A549 (cell line): ENCODE data around the gene PIK3IP1. TPM values are rescaled to one million over a fixed set of nuclear protein-coding genes. Genes with fewer than 3 reads are reported as not detected.

Experiments
- ATAC-seq, 2 experiments: fragments of 200-7000 bp in 1 of 2; fragments of >200 bp in 1 of 2; cut with Nextera tagmentation in 1 of 2; cut with Tn5 transposase in 1 of 2; 3 replicates each; pipeline versions ENCODE4 v1.8.0 to v1.9.1; 2018 to 2020; ENCODE audit warnings: mild to moderate bottlenecking in 1 of 2, moderate library complexity in 1 of 2
- CTCF ChIA-PET: fragments of 300-600 bp; sonication (Branson Sonifier 250); formaldehyde crosslinking; extraction: SDS; loops from one replicate; lab custom pipeline; 2021; ENCODE audit warnings: antibody characterized with exemption, inconsistent platforms; lab: Yijun Ruan, JAX
- POLR2A ChIA-PET: fragments of 350-600 bp; formaldehyde crosslinking; extraction: SDS; loops from one replicate; lab custom pipeline; 2021; ENCODE audit warnings: antibody characterized with exemption, inconsistent platforms; lab: Yijun Ruan, JAX
- DNase-seq, 2 experiments: peaks; one replicate each; pipeline versions ENCODE4 v3.0.0 to v3.0.0-alpha.2; 2011 to 2016; ENCODE audit warnings: low read depth in 1 of 2, low spot score in 1 of 2
- FAIRE-seq: peaks from 2 replicates; lab custom pipeline; 2011; peaks lifted over from hg19 to GRCh38; lab: Jason Lieb, UNC
- H3K27ac ChIP-seq, 2 experiments: fragments of >200 bp; sonication (Bioruptor Twin); formaldehyde crosslinking; 3 replicates each; pipeline ENCODE4 v1.5.1; 2016 to 2017
- H3K4me1 ChIP-seq: fragments of >200 bp; sonication (Bioruptor Twin); formaldehyde crosslinking; 3 replicates; pipeline ENCODE4 v1.6.1; 2016
- H3K4me2 ChIP-seq: fragments of >200 bp; sonication (Bioruptor Twin); formaldehyde crosslinking; 3 replicates; pipeline ENCODE4 v1.6.1; 2016
- H3K4me3 ChIP-seq: fragments of >200 bp; sonication (Bioruptor Twin); formaldehyde crosslinking; 3 replicates; pipeline ENCODE4 v1.5.1; 2016
- H3K9me3 ChIP-seq: fragments of >200 bp; sonication (Bioruptor Twin); formaldehyde crosslinking; 3 replicates; pipeline ENCODE4 v1.6.1; 2016
- EHMT2 ChIP-seq: fragments of 200-600 bp; sonication (generic); IDR thresholded peaks from 2 replicates; pipeline ENCODE4 v1.6.1; 2016; ENCODE audit warnings: antibody characterized with exemption, low read depth, mild to moderate bottlenecking, moderate library complexity
- ESRRA ChIP-seq: fragments of 150-350 bp; IDR thresholded peaks from 2 replicates; pipeline ENCODE4 v1.6.1; 2014; ENCODE audit warnings: mild to moderate bottlenecking, low read length, borderline replicate concordance
- FOXS1 ChIP-seq: fragments of 250-450 bp; sonication (Bioruptor Pico); IDR thresholded peaks from 2 replicates; pipeline ENCODE4 v1.5.0; 2020; ENCODE audit warnings: mild to moderate bottlenecking, moderate library complexity
- GATA3 ChIP-seq: IDR thresholded peaks from 2 replicates; pipeline ENCODE4 v1.6.1; 2012; ENCODE audit warnings: borderline replicate concordance
- HEYL ChIP-seq: fragments of 250-450 bp; sonication (Bioruptor Pico); IDR thresholded peaks from 2 replicates; pipeline ENCODE4 v1.8.0; 2021; ENCODE audit warnings: mild to moderate bottlenecking, moderate library complexity
- HOXB13 ChIP-seq: fragments of 250-450 bp; sonication (Bioruptor Pico); IDR thresholded peaks from 2 replicates; pipeline ENCODE4 v1.5.0; 2020; ENCODE audit warnings: low read depth, mild to moderate bottlenecking, moderate library complexity
- JUNB ChIP-seq: fragments of >200 bp; sonication (Bioruptor Twin); formaldehyde crosslinking; IDR thresholded peaks from 2 replicates; pipeline ENCODE4 v1.6.1; 2016
- KDM1A ChIP-seq: fragments of 200-600 bp; sonication (generic); IDR thresholded peaks from 2 replicates; pipeline ENCODE4 v1.6.1; 2016; ENCODE audit warnings: low read depth, mild to moderate bottlenecking
- NPAS2 ChIP-seq: fragments of 250-450 bp; sonication (Bioruptor Pico); IDR thresholded peaks from 2 replicates; pipeline ENCODE4 v1.8.0; 2022; ENCODE audit warnings: mild to moderate bottlenecking, moderate library complexity, borderline replicate concordance
- NR3C1 ChIP-seq: fragments of >200 bp; sonication (Bioruptor Twin); formaldehyde crosslinking; IDR thresholded peaks from 3 replicates; pipeline ENCODE4 v1.6.1; 2017
- PHF8 ChIP-seq: fragments of 200-600 bp; sonication (generic); IDR thresholded peaks from 2 replicates; pipeline ENCODE4 v1.6.1; 2016; ENCODE audit warnings: low read depth, mild to moderate bottlenecking, antibody characterized with exemption, moderate library complexity, borderline replicate concordance
- RCOR1 ChIP-seq: fragments of 150-350 bp; IDR thresholded peaks from 2 replicates; pipeline ENCODE4 v1.6.1; 2014; ENCODE audit warnings: antibody characterized with exemption, low read length, low read depth
- SREBF2 ChIP-seq: fragments of 450-650 bp; IDR thresholded peaks from 2 replicates; pipeline ENCODE4 v1.6.1; 2014; ENCODE audit warnings: mild to moderate bottlenecking, moderate library complexity
- TFCP2L1 ChIP-seq: fragments of 250-450 bp; sonication (Bioruptor Pico); IDR thresholded peaks from 2 replicates; pipeline ENCODE4 v1.5.0; 2021; ENCODE audit warnings: mild to moderate bottlenecking
- TP53 ChIP-seq: fragments of 250-450 bp; sonication (Bioruptor Pico); IDR thresholded peaks from 2 replicates; pipeline ENCODE4 v1.5.0; 2021; ENCODE audit warnings: mild to moderate bottlenecking, moderate library complexity
- ZC3H11A ChIP-seq: fragments of 450-650 bp; IDR thresholded peaks from 2 replicates; pipeline ENCODE4 v1.6.1; 2014; ENCODE audit warnings: antibody characterized with exemption, mild to moderate bottlenecking
- ZNF302 ChIP-seq: fragments of 250-450 bp; sonication (Bioruptor Pico); IDR thresholded peaks from 2 replicates; pipeline ENCODE4 v1.9.0; 2021; ENCODE audit warnings: inconsistent platforms, mild to moderate bottlenecking, moderate library complexity
- ZSCAN20 ChIP-seq: fragments of 250-450 bp; sonication (Bioruptor Pico); IDR thresholded peaks from 2 replicates; pipeline ENCODE4 v1.8.0; 2022; ENCODE audit warnings: mild to moderate bottlenecking, moderate library complexity
- WGBS: methylation state at CpG from one replicate; pipeline ENCODE4 v1.1.6; 2017; ENCODE audit errors: missing lambda C conversion rate; 5-methylcytosine and 5-hydroxymethylcytosine counted together
- polyA plus RNA-seq, 4 experiments: library from polyadenylated mRNA; depleted of rRNA in 3 of 4; stranded (reverse); fragments of >200 nt; fragmentation: RNase III in 1 of 4; extraction: RNeasy Plus Mini Kit Qiagen cat#74134 plus additional on column Dnase treatment in 1 of 4; gene quantifications; 2 replicates in 3 of 4; 3 replicates in 1 of 4; pipeline ENCODE4 v1.2.3, GENCODE V29; 2011 to 2017
- TF ChIP-seq, protein P1 (sequence below): IDR thresholded peaks from 2 replicates; pipeline ENCODE4 v1.6.1; 2012
- TF ChIP-seq, protein P2 (sequence below): fragments of >200 bp; sonication (Bioruptor Twin); formaldehyde crosslinking; IDR thresholded peaks from 2 replicates; pipeline ENCODE4 v1.6.1; 2016
- TF ChIP-seq, protein P3 (sequence below): IDR thresholded peaks from 2 replicates; pipeline ENCODE4 v1.6.1; 2012; ENCODE audit warnings: low read depth, borderline replicate concordance
- TF ChIP-seq, protein P4 (sequence below): fragments of >200 bp; sonication (Bioruptor Twin); formaldehyde crosslinking; IDR thresholded peaks from 3 replicates; pipeline ENCODE4 v1.5.1; 2016

Gene PIK3IP1
- polyA plus RNA-seq, 2 of the 4 experiments (the other 2 are of a cell fraction) = 0.90 to 1.6 TPM

DNA sequence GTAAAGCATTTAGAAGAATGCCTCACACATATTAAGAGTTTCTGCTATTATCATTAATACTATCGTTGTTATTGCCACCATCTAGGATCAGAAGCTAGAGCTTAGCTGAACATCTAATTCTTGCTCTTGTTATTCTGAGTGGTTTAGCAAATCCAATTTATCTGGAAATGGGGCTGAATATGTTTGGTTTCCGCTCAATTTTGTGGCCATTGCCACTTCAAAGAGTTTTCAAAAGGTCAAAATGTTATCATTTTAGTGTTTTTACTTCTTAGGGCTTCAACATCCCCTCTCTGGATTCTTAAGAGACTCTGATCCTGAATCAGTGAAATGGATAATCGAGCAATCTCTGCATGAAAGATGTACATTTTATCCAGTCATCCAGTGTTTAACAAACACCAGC is 10.2 kb upstream of the PIK3IP1 start:
- no peak for FAIRE-seq
- 31% methylated on average over 3 of the region's 3 CpGs for WGBS
- H3K4me2 ChIP-seq = no peak overlapping the region

DNA sequence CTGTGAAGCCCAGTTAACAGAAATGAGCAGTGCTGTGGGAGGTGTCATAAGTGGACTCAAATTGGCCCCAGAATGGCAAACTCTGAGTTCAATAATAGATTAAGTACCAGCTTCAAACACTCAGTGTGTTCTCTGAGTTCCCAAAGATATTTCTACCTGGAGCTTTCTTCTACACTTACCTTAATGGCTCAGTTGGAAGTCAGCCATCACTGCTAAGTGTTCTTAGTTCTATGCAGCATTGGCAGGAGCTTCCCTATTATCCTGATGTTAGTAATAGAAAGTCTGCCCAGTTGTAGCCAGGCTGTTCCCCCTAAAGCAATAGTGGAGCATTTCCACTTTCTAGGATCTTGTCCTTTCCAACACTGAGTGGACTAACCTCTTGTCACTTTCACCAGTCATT is 9.7 kb upstream of the PIK3IP1 start:
- Histone ChIP-seq H3K4me2 (no peak overlapping the region), H3K27ac (no peak overlapping the region), H3K4me3 (no peak overlapping the region), H3K4me1 (no peaks in the 10 kb centered on the region), H3K9me3 (no peaks in the 10 kb centered on the region)
- TF ChIP-seq, protein P1, sequence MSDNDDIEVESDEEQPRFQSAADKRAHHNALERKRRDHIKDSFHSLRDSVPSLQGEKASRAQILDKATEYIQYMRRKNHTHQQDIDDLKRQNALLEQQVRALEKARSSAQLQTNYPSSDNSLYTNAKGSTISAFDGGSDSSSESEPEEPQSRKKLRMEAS = no peak
- no peak for TF ChIP-seq TFCP2L1 (CRISPR knock-in tag)
- no peak for TF ChIP-seq KDM1A
- no peak for TF ChIP-seq EHMT2
- TF ChIP-seq SREBF2 = no peak
- TF ChIP-seq, protein P2, sequence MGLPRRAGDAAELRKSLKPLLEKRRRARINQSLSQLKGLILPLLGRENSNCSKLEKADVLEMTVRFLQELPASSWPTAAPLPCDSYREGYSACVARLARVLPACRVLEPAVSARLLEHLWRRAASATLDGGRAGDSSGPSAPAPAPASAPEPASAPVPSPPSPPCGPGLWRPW = no peak
- no peak for TF ChIP-seq NPAS2 (CRISPR knock-in tag)
- no peak for TF ChIP-seq HEYL
- no peak for TF ChIP-seq NR3C1
- no peak for TF ChIP-seq ZNF302 (CRISPR knock-in tag)
- TF ChIP-seq, protein P3, sequence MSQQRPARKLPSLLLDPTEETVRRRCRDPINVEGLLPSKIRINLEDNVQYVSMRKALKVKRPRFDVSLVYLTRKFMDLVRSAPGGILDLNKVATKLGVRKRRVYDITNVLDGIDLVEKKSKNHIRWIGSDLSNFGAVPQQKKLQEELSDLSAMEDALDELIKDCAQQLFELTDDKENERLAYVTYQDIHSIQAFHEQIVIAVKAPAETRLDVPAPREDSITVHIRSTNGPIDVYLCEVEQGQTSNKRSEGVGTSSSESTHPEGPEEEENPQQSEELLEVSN = no peak
- TF ChIP-seq ESRRA = no peak
- TF ChIP-seq ZC3H11A = no peak
- TF ChIP-seq PHF8 = no peak
- no peak for ATAC-seq
- ChIA-PET CTCF (interaction anchor here (1.2 kb wide), 1 partner anchor 43 kb away, joined by 3 read pairs; no protein-coding TSS in a partner anchor), POLR2A (no interaction called here)
- no peak for DNase-seq
- no peak for FAIRE-seq

More for the DNA sequence above, 10.2 kb upstream of the PIK3IP1 start:
- Histone ChIP-seq H3K27ac (no peak overlapping the region), H3K4me3 (no peak overlapping the region), H3K4me1 (no peaks in the 10 kb centered on the region), H3K9me3 (no peaks in the 10 kb centered on the region)
- CTCF ChIA-PET = interaction anchor here (1.0 to 3.1 kb wide), 6 partner anchors 8 to 195 kb away, joined by 3 to 15 read pairs (median 4); partner anchors contain the start of genes PIK3IP1 and SELENOM
- POLR2A ChIA-PET = no interaction called here
- DNase-seq (no peak), ATAC-seq (no peak)
- TF ChIP-seq ZSCAN20 (CRISPR knock-in tag) (no peak), JUNB (no peak), HEYL (no peak), PHF8 (no peak), GATA3 (no peak), RCOR1 (no peak), FOXS1 (CRISPR knock-in tag) (no peak), ESRRA (no peak), HOXB13 (CRISPR knock-in tag) (no peak), ZC3H11A (no peak), TP53 (CRISPR knock-in tag) (no peak)
- TF ChIP-seq, protein P4, sequence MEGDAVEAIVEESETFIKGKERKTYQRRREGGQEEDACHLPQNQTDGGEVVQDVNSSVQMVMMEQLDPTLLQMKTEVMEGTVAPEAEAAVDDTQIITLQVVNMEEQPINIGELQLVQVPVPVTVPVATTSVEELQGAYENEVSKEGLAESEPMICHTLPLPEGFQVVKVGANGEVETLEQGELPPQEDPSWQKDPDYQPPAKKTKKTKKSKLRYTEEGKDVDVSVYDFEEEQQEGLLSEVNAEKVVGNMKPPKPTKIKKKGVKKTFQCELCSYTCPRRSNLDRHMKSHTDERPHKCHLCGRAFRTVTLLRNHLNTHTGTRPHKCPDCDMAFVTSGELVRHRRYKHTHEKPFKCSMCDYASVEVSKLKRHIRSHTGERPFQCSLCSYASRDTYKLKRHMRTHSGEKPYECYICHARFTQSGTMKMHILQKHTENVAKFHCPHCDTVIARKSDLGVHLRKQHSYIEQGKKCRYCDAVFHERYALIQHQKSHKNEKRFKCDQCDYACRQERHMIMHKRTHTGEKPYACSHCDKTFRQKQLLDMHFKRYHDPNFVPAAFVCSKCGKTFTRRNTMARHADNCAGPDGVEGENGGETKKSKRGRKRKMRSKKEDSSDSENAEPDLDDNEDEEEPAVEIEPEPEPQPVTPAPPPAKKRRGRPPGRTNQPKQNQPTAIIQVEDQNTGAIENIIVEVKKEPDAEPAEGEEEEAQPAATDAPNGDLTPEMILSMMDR = no peak
- TF ChIP-seq, protein P2 = no peak
